DND-41 (cell line): ENCODE measurements around the gene RBBP5.

Experiments
- EZH2 ChIP-seq: IDR thresholded peaks from 3 replicates; pipeline ENCODE4 v1.6.1; 2012; ENCODE audit warnings: borderline replicate concordance, low read depth, mild to moderate bottlenecking, moderate library complexity, low read length, inconsistent platforms; ENCODE audit not compliant: severe bottlenecking
- TF ChIP-seq, protein P1 (sequence below): IDR thresholded peaks from 2 replicates; pipeline ENCODE4 v1.5.1; 2012; ENCODE audit warnings: borderline replicate concordance, low read length, moderate library complexity, mild to moderate bottlenecking; ENCODE audit not compliant: poor library complexity, severe bottlenecking; ENCODE audit errors: extremely low read depth

DNA sequence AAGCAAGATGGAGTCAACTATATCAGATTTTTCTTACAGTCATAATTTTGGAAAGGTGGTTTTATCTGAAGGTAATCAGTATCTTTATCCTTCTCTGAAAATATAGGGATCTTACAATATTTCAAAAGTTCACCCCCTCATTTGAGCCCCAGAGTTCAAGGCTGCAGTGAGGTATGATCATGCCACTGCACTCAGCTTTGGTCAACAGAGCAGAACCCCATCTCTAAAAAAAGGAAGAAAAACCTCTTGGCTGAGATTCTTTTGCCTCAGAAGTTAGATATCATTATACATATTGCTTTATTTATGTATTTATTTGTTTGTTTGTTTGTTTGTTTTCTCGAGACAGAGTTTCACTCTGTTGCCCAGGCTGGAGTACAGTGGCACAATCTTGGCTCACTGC lies 11.5 kb upstream of the RBBP5 start:
- TF ChIP-seq EZH2: no peak
- TF ChIP-seq, protein P1, sequence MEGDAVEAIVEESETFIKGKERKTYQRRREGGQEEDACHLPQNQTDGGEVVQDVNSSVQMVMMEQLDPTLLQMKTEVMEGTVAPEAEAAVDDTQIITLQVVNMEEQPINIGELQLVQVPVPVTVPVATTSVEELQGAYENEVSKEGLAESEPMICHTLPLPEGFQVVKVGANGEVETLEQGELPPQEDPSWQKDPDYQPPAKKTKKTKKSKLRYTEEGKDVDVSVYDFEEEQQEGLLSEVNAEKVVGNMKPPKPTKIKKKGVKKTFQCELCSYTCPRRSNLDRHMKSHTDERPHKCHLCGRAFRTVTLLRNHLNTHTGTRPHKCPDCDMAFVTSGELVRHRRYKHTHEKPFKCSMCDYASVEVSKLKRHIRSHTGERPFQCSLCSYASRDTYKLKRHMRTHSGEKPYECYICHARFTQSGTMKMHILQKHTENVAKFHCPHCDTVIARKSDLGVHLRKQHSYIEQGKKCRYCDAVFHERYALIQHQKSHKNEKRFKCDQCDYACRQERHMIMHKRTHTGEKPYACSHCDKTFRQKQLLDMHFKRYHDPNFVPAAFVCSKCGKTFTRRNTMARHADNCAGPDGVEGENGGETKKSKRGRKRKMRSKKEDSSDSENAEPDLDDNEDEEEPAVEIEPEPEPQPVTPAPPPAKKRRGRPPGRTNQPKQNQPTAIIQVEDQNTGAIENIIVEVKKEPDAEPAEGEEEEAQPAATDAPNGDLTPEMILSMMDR: no peak
